SK-N-MC (cell line): Measurements from ENCODE around the gene RMND5A.

Experiments
- EZH2 ChIP-seq: fragments of 200-600 bp; sonication (generic); IDR thresholded peaks from one replicate; pipeline ENCODE4 v1.6.1; 2017; ENCODE audit warnings: antibody characterized with exemption
- POLR2AphosphoS5 ChIP-seq: IDR thresholded peaks from 2 replicates; pipeline ENCODE4 v1.6.1; 2012; ENCODE audit warnings: mild to moderate bottlenecking, low read depth, low read length, borderline replicate concordance

DNA sequence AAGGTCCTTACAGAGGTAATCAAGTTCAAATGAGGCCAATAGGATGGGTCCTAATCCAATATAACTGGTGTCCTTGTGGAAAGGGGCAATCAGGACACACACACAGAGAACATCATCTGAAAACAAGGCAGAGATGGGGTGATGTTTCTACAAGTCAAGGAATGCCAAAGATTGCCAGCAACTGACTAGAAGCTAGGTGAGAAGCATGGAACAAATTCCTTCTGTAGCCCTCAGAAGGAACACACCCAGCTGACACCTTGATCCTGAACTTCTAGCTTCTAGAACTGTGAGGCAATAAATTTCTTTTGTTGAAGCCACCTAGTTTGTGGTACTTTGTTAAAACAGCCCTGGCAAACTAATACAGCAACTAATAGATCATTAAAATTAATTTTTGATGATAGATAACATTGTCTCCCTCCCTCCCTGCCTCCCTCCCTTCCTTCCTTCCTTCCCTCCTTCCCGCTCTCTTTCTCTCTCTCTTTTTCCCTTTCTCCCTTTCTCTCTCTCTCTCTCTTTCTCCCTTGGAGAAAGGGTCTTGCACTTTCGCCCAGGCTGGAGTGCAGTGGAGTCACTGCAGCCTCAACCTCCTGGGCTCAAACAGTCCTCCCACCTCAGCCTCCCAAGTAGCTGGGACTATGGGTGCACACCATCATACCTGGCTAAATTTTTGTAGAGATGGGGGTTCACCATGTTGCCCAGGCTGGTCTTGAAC is 80.9 kb downstream of the RMND5A start:
- TF ChIP-seq EZH2: no peak
- no peak for TF ChIP-seq POLR2AphosphoS5
